KG1 (cell line): ENCODE data around the gene KNDC1.
"Not testable (repeated sequence)": the region's sequence is repeated elsewhere in the genome, so short reads cannot be mapped to it uniquely, and the experiment has no call there.

Experiments used
- DNase-seq: peaks from one replicate; lab custom pipeline; 2025; lab: John Stamatoyannopoulos, UW

Gene KNDC1

DNA sequence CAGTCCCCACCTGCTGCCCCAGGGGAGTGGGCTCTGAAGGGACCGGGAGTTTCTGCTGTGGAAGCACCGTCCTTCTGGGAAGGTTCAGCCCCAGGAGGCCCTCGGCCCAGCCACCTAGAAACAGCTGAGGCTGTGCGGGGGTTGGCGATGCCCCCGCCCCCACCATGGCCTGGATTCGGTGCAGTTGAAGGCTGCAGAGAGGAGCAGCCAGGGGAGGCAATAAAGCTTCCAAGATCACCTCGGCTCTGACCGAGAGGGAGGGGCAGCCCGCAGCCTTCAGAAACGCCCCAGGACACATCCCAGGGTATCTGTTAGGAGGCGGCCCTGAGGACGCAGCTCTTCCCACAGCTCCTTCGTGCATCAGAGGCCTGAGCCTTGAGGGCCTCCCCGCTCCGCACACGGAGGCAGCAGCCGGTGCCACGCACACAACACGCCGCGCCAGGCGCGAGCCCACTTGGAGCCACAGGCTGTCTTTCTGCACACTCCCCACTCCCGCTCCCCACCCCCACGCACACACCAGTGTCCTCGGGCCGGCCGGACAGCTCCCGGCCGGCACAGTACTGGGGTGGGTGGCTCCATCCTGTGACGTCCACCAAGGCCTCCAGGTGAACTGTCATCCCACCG is 1.6 kb downstream of the KNDC1 start:
- no peak for DNase-seq

DNA sequence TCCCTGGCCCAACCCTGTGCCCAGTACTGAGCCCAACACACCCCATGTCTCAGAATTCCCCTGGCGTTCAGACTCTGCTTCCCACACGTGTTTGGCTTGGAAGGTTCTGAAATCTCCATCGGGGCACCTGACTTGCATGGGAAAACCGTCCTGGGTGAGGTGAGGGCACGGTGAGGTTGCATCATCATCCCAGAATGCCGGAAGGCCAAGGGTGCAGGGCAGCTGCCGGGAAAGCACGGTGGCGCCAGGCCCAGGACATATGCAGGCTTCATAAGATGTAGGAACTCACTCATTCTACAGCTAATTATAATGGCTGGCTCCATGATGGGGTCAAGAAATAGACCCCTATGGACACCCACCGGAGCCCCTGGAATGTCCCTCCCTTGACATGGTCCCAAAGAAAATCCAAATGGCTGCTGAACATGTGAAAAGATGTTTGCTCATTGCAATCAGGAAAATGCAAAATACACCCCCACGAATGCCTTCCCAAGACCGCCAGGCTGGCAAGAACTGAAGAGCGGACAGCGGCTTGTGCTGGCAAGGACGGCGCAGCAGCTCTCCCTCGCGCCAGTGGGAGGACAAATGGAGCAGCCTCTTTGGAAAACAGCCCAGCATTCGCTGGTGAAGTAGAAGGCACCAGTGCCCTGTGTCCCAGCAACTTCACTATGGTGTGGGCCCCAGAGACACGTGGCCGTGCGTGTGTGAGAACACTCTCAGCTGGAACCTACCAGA is 2.3 kb downstream of the KNDC1 start:
- DNase-seq = no peak

DNA sequence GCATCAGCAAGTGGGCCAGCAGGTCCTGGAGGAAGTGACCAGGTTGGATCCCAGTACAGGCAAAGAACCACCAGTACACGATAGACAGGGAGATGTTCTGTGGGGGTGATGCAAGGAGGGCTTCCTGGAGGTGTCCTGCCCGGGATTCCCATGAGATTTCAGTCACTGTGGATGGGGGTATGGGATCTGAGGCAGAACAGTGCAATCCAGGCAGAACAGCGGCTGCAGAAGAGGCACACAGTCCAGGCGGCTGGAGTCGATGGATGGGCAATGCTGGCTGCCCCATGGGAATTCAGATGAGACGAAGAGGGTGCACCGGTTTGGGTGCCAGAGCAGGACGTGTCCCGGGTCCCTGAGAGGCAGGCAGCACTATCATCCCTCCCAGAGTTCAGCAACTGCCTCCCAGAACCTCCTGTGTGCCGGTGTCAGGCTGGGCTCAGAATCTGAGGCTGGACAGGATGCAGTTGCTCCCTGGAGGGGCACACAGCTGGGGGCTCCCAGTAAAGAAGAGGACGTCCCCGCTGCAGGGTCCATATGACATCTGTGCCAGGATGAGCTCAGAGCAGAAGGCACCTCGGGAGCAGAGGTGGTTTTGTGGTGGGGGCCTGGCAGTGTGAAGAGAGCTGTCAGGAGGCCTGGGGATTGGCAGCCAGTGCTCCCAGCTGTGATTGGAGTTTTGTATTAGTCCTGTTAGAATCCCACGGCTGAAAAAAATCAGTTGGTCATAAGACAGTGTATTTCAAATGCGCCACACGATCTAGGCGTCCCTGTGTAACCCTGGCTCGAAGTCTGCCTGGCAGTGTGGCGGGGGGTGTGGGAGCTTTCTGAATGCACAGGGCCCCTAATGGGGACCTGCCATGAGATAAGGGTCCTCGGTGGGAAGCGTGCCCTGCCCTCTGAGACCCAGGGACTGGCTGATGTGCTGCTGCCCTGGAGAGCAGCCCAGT is 3.2 kb downstream of the KNDC1 start:
- DNase-seq = no peak

DNA sequence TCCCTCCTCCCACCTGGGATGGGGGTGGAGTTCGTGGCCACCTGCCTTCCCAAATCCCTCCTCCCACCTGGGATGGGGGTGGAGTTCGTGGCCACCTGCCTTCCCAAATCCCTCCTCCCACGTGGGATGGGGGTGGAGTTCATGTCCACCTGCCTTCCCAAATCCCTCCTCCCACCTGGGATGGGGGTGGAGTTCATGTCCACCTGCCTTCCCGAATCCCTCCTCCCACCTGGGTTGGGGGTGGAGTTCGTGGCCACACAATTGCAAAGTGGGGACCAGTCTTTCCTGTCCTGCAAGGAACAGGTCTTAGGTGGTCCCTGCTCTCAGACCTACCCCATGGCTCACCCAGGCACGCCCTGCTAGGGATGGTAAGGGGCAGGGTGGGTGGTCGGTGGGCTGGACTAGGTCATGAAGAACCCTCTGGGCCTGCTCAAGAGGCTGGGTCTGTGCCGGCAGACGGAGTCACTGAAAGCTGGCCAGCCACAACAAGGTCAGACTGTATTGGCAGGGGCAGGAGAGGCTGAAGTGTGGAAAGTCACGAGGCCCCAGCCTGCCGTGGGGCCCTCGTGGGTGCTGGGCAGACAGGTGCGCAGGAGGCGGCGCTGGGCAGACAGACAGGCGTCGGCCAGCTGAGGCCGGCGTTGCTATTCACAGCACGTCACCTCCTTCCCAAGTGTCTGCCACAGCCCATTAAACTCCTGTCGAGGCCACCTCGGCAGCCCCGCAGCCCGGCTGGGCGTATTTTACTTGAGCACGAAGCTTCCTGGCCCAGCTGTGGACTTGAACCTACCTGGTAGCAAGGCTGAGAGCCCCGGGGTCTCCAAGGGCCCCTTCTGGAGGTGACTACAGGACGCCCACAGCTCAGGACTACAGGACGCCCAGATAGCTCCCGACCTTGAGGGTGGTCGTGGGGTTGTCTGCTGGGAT is 4.1 kb downstream of the KNDC1 start:
- no peak for DNase-seq

DNA sequence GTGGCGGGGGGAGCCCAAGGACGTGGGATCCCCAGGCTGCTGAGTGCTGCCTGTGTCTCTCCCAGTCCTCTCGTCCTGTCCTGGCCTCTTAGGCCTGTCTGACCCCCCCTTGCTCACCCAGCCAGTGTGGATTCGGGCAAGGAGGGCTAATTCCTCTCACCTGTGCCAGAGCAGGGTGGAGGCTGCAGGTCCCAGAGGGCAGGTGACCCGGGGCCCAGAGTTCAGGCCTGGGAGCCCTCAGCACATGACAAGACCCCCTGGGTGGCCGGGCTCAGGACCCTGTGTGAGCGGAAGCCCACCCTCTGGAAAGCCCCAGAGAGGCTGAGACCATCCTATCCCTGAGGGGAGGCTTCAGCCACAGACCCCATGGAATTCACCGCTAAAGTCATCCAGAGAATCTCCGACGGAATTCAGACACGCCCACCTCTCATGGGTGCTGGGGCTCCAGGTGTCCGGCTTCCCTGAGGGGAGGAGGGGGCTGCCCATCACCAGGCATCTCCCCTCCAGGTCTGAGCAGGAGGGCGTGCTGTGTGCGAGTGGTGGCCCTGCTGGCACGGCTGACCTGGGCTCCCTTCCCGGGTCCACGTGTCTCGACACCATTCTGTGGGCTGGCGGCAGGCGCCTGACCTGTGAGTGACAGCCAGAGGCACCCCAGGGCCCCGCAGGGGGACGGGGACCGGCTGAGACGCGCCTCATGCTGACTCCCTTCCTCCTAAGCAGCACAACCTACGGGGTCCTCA is 5.0 kb downstream of the KNDC1 start:
- no peak for DNase-seq

DNA sequence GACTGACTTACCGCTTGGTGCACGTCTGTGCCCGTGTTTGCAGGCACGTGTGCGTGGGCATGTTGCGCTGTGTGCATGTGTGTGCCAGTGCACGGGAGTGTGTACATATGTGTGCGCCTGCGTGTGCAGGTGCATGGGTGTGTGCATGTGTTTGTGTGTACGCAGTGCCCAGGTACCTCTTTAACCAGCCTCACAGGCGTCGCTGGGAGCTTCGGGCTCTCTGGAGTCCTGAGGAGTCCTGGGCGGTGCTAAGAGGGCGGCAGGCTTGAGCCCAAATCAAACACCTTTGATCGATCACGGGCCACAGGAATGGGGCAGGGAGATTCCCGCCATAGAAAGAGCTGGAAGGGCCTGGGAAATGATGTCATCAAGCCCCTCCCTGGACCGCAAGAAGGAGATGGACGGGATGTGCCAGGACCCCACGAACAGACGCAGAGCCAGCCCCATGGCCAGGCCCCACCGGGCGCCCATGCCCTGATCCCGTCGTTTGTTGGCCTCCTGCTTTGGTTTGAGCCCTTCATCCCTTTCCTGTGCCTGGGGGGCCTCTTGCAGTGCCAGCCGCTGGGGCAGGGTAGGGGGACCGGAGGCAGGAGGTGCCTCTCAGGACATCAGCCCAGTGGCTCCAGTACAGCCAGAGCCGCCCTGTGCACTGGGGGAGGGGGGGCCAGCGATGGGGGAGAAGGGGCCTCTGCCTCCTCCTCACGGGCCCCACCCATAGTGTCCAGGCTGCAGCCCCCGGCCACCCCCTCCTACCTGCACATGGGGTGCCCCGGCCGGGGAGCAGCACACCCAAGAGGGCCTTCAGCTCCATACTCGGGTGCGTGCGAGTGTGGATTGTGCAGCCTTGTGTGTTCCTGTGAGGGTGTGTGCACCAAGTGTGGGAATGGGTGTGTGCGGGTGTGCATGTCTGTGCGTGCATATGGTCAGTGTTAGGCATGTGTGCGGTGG is 5.8 kb downstream of the KNDC1 start:
- no peak for DNase-seq

DNA sequence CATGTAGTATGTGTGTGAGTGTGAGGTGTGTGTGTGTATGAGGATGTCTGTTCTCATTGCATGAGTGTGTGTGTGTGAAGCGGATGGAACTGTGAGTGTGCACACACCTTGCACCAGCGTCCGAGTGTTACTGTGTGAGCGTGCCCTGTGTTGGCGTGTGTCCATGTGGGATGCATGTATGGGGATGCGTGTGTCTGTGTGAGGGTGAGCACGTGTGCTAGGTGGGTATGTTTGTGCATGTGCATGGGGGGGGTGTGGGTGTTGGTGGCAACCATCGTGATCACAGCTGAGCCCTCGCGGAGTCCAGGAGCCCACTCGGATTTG is 6.4 kb downstream of the KNDC1 start:
- no peak for DNase-seq

DNA sequence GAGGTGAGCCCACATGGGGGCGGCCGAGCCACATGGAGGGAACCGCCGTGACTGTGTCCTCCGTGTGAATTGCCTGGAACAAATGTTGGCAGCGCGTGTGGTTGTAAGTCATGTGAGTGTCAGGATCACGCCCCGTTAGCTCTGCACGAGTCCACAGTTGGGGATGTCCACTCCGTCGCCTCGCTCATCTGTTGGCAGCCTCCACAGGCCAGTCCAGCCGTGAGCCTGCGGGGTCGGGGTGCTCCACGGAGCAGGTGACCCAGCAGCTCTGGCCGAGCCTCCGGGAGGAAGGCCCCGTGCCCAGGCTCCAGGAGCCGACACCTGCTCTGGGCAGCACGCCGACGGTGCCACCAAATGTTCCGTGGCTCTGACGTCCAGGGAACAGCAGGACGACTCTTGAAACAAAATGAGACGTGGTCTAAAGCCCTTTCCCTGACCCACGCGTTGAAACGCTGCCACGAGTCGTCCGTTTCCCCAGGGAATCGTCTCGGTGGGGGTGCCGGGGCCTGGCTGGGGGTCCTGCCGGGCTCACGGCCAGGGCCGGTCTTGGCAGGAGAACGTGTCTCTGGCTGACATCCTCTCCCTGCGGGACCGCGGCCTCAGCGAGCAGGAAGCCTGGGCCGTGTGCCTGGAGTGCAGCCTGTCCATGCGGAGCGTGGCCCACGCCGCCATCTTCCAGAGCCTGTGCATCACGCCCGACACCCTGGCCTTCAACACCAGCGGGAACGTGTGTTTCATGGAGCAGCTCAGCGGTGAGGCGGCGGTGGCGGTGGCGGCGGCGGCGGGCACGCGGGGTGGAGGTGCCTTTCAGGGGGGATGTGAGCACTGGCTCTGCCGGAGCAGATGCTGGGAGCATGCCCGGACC is 7.0 kb downstream of the KNDC1 start:
- DNase-seq = no peak

DNA sequence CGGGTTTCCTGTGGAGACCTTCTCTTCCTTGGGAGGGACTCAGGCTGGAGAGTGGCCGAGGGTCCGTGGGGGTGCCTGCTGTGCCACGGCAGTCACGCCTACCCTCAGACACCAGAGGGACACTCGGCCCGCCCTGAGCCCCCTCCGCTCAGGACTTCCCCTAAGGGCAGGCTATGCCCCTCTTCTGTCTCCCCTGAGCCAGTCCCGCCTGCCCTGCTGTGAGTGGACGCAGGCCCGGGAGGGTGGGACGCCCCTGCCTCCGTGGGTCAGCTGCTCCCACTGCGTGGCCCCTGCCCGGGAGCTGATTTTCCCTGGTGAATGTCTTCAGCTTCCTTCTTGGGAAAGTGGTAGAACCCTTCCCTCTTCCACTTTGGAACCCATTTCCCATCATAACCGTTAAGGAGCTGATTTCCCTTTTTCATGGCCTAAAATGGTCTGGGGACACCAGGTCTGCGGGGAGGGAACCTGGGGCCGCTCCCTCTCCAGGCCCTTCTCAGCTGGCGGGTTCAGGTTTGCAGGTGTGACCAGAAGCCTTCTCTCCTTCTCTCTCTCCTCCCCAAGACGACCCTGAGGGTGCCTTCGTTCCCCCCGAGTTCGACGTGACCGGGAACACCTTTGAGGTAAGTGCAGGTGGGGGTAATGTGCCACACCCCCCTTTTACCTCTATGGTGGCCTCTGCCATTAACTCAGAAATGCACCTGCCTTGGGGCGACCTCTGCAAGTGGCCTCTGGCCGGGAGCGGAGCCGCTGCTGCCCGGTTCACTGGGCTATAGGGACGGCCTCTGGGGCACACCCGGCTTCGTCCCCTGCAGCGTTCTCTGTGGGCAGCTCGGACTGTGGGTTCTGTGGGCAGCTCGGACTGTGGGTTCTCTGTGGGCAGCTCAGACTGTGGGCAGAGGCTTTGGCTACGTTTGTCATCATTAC is 7.9 kb downstream of the KNDC1 start:
- DNase-seq = no peak

DNA sequence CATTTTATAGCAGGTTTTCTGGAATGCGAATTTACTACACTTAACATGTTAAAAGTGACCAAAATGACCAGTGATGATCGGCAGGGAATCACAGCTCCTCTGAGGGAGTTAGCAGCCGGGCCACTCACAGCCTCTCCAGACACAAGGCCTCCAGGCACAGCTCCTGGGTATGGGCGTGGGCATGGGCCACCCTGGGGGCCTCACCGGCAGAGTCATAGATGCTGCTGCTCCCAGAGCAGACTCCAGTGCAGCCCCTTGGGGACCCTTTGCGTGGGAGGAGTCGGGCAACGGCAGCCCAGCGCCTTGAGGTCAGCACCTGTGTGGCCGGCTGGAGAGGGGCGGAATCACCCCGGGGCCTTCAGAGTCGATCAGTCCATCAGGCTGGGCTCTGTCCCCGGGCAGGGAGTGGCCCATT is 8.6 kb downstream of the KNDC1 start:
- DNase-seq = no peak

DNA sequence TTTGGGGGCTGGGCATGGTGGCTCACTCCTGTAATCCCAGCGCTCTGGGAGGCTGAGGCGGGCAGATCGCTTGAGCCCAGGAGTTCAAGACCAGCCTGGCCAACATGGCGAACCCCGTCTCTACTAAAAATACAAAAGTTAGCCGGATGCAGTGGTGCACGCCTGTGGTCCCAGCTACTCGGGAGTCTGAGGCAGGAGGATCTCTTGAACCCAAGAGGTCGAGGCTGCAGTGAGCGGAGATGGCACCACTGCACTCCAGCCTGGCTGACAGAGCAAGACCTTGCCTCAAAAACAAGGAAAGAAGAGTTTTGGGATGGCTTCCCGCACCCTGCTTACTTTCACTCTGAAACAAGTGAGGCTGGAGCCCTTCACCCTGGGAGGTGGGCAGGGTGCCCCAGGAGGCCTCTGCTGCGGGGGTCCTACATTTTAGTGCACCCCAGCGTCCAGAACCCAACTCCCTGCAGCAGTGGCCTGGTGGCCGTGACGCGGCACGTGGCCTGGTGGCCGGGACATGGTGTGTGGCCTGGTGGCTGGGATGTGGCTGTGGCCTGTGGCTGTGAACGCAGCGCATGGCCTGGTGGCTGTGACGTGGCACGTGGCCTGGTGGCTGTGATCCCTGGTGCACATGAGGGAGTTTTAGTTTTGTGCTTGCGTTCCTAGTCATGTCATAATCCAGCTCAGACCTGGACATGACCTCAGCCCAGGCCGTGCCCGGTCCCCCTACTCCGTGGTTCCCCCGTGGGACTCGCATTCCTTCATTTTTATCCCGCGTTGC is 9.3 kb downstream of the KNDC1 start:
- no peak for DNase-seq

DNA sequence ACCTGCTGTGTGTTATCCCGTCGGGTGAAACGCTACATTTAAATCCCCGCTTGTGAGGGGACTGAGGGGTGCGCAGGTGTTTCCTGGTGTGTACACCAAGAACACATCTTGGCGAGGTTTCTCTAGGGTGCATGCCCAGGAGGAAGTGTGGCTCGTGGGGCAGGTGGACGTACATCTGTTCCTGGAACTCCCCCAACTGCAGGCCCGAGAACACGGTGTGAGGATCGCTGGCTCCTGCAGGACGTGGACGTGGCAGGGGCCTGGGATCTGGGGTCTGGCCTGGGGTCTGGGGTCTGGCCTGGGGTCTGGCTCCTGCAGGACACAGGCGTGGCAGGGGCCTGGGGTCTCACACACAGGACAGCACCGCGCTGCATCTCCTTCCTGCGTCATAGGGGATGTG is 10.1 kb downstream of the KNDC1 start:
- no peak for DNase-seq

DNA sequence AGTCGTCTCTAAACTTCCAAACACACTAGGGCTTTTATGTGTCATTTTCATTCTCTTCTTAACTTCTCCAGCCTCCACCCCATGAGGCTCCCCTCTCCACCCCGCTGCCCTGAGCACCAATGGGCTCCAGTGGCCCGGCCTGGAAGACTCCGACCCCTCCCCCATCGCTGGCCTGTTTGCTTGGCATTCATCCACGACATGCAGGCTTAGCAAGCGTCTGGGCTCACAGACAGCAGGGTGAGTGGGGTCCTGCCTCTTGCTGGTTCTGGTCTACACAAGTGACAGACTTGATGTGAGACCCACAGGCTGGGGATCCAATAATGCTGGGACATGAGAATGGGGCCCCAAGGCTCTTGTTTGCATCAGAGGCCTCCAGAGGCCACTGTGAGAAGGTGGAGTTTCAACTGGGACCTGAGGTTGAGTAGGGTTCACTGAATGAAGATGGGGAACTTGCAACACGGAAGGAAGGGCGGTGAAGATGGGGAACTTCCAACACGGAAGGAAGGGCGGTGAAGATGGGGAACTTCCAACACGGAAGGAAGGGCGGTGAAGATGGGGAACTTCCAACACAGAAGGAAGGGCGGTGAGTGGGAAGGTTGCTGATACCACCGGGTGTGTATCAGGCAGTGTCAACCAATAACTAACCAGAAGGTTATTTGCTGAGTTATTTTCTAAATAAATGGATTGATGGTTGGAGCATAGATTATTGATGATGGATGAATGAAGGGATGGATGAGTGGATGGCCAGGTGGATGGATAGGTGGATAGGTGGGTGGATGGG is 14.0 kb downstream of the KNDC1 start:
- DNase-seq = no peak

DNA sequence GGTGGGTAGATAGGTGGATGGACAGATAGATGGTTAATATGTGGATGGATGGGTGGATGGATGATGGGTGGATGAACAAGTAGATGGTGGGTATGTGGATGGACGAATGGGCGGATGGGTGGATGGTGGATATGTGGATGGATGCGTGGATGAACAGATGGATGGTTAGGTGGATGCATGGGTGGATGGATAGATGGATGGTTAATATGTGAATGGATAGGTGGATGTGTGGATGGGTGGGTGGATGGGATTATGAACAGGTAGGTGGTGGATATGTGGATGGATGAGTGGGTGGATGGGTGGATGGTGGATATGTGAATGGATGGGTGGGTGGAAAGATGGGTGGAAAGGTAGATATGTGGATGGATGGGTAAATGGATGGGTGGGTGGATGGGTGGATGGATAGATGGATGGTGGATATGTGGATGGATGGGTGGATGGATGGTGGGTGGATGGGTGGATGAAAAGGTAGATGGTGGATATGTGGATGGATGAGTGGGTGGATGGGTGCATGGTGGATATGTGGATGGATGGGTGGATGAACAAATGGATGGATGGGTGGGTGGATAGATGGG is 14.8 kb downstream of the KNDC1 start:
- DNase-seq = no peak

DNA sequence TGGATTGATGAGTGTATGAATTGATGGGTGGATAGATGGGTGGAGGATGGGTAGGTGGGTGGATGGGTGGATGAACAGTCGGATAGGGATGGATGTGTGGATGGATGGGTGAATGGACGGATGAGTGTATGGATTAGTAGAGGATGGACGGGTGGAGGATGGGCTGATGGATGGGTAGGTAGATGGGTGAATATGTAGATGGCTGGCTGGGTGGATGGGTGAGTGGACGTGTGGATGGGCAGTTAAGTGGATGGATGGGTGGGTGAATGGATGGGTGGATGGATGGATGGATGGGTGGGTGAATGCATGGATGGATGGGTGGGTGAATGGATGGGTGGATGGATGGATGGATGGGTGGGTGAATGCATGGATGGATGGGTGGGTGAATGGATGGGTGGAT is 15.6 kb downstream of the KNDC1 start:
- not testable (repeated sequence) for DNase-seq

DNA sequence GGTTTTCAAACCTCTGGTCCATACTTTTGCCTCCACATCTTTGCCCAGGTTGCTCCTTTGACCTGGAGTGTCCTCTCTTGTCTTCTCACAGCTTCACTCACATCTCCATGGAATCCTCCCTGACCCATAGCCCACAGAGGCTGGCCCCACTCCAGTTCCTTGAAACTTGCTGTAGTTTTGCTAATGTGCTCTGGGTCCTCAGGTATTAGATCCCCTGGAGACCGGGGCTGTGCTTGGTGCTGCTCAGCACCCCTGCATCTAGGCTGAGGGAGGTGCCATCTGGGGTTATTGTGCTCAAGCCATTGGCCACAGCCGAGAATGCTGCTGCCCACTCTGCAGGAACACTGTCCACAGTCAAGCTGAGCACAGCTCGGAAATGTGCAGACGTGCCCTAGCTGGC is 16.5 kb downstream of the KNDC1 start:
- no peak for DNase-seq
